Uterus (tissue), 4 donors: ENCODE results near the gene RAPGEF3. TPM values are rescaled to one million over a fixed set of nuclear protein-coding genes. Genes with fewer than 3 reads are reported as not detected.
A peak's percentile ranks its signal among the peaks of the same experiment; 100 is the strongest.

Experiments
- DNase-seq, 2 donors: peaks; one replicate each; pipeline ENCODE4 v3.0.0-alpha.2; 2019 to 2020
- H3K27ac ChIP-seq, 2 donors: fragments of 200-600 bp; sonication (generic); 1 replicate in 1 of 2; 2 replicates in 1 of 2; pipeline ENCODE4 v1.5.1; 2016 to 2018
- H3K27me3 ChIP-seq, 2 donors: fragments of 200-600 bp; sonication (generic); one replicate each; pipeline ENCODE4 v1.5.1; 2018 to 2019; ENCODE audit warnings: control low read depth in 1 of 2
- H3K36me3 ChIP-seq, 2 donors: fragments of 200-600 bp; sonication (generic); one replicate each; pipeline ENCODE4 v1.5.1; 2019; ENCODE audit warnings: control low read depth in 1 of 2
- H3K4me1 ChIP-seq, 2 donors: fragments of 200-600 bp; sonication (generic); one replicate each; pipeline ENCODE4 v1.5.1; 2018 to 2019; ENCODE audit warnings: control low read depth in 1 of 2
- H3K4me3 ChIP-seq, 2 donors: fragments of 200-600 bp; sonication (generic); 1 replicate in 1 of 2; 2 replicates in 1 of 2; pipeline ENCODE4 v1.5.1; 2018 to 2019; ENCODE audit warnings: mild to moderate bottlenecking in 1 of 2
- H3K9me3 ChIP-seq, 2 donors: fragments of 200-600 bp; sonication (generic); one replicate each; pipeline ENCODE4 v1.5.1; 2019; ENCODE audit warnings: control low read depth in 1 of 2
- POLR2A ChIP-seq, 2 donors: fragments of 450-650 bp; IDR thresholded peaks; one replicate each; pipeline ENCODE4 v1.6.1; 2016; ENCODE audit warnings: antibody characterized with exemption in 2 of 2, mild to moderate bottlenecking in 1 of 2, moderate library complexity in 1 of 2
- intact Hi-C: fragments of 100-400 bp; cut with DNase I; formaldehyde crosslinking; loops from one replicate; pipeline ENCODE4 v1.15.1; 2023; ENCODE audit warnings: low total_unique reads
- total RNA-seq, 4 donors: library from RNA; depleted of rRNA in 3 of 4; stranded (reverse); fragments of >200 nt in 3 of 4; gene quantifications; one replicate each; pipeline versions ENCODE4 v1.1.0 to v1.2.4, GENCODE V29; 2014 to 2023
- TF ChIP-seq, protein P1 (sequence below), 4 experiments: fragments of 200-600 bp in 2 of 4; fragments of 450-650 bp in 2 of 4; sonication (generic) in 2 of 4; IDR thresholded peaks; one replicate each; pipeline ENCODE4 v1.5.1; 2016 to 2019; ENCODE audit warnings: antibody characterized with exemption in 4 of 4, mild to moderate bottlenecking in 2 of 4, moderate library complexity in 1 of 4
- donor health status: DM: yes; HTN: yes; CAD: no.

The RAPGEF3 gene
- total RNA-seq, 4 donors from 2014 or later, result 13.5 to 105 (median 48.7) TPM

GRCh38 chr12:47753021-47754001, 5.4 kb downstream of the RAPGEF3 start:
- intact Hi-C loops, result no loop called here
- H3K27ac ChIP-seq, result peak overlapping the region; percentile 41 to 56
- H3K27me3 ChIP-seq, result no peaks in the 10 kb centered on the region
- H3K36me3 ChIP-seq, result no peaks in the 10 kb centered on the region
- DNase-seq, result peak in 1 of 2 donors; percentile 73
- no peaks in the 10 kb centered on the region for H3K9me3 ChIP-seq
- peaks cover 0 to 3% of the 10 kb centered on the region in 2 donors for H3K4me1 ChIP-seq
- no peak overlapping the region for H3K4me3 ChIP-seq
- no peak for TF ChIP-seq POLR2A (IDR thresholded peaks at IDR 0.05)
- TF ChIP-seq, protein P1, sequence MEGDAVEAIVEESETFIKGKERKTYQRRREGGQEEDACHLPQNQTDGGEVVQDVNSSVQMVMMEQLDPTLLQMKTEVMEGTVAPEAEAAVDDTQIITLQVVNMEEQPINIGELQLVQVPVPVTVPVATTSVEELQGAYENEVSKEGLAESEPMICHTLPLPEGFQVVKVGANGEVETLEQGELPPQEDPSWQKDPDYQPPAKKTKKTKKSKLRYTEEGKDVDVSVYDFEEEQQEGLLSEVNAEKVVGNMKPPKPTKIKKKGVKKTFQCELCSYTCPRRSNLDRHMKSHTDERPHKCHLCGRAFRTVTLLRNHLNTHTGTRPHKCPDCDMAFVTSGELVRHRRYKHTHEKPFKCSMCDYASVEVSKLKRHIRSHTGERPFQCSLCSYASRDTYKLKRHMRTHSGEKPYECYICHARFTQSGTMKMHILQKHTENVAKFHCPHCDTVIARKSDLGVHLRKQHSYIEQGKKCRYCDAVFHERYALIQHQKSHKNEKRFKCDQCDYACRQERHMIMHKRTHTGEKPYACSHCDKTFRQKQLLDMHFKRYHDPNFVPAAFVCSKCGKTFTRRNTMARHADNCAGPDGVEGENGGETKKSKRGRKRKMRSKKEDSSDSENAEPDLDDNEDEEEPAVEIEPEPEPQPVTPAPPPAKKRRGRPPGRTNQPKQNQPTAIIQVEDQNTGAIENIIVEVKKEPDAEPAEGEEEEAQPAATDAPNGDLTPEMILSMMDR (IDR thresholded peaks at IDR 0.05), result peak in 1 of 4 experiments; percentile 12

GRCh38 chr12:47752552-47752951, 6.1 kb downstream of the RAPGEF3 start:
- H3K4me1 ChIP-seq, result peaks cover 0 to 3% of the 10 kb centered on the region in 2 donors
- intact Hi-C loops, result no loop called here
- H3K9me3 ChIP-seq, result no peaks in the 10 kb centered on the region
- no peaks in the 10 kb centered on the region for H3K36me3 ChIP-seq
- no peak overlapping the region for H3K4me3 ChIP-seq
- peak overlapping the region; percentile 41 to 56 for H3K27ac ChIP-seq
- no peak for DNase-seq
- no peaks in the 10 kb centered on the region for H3K27me3 ChIP-seq
- TF ChIP-seq POLR2A (IDR thresholded peaks at IDR 0.05), result no peak
- TF ChIP-seq, protein P1 (IDR thresholded peaks at IDR 0.05), result no peak

GRCh38 chr12:47752121-47752520, 6.6 kb downstream of the RAPGEF3 start:
- peaks cover 0 to 3% of the 10 kb centered on the region in 2 donors for H3K4me1 ChIP-seq
- H3K27me3 ChIP-seq, result no peaks in the 10 kb centered on the region
- no peak overlapping the region for H3K4me3 ChIP-seq
- intact Hi-C loops, result no loop called here
- DNase-seq, result no peak
- H3K36me3 ChIP-seq, result no peaks in the 10 kb centered on the region
- H3K9me3 ChIP-seq, result no peaks in the 10 kb centered on the region
- H3K27ac ChIP-seq, result no peak overlapping the region
- TF ChIP-seq, protein P1 (IDR thresholded peaks at IDR 0.05), result no peak
- TF ChIP-seq POLR2A (IDR thresholded peaks at IDR 0.05), result no peak

- no peak overlapping the region for H3K4me3 ChIP-seq
- no peak overlapping the region for H3K27ac ChIP-seq
- H3K9me3 ChIP-seq, result no peaks in the 10 kb centered on the region
- no peaks in the 10 kb centered on the region for H3K36me3 ChIP-seq
- TF ChIP-seq POLR2A (IDR thresholded peaks at IDR 0.05), result no peak
- TF ChIP-seq, protein P1 (IDR thresholded peaks at IDR 0.05), result no peak
- DNase-seq, result no peak
- no peaks in the 10 kb centered on the region for H3K27me3 ChIP-seq
- intact Hi-C loops, result no loop called here
- H3K4me1 ChIP-seq, result peaks cover 0 to 3% of the 10 kb centered on the region in 2 donors
Measured at GRCh38 chr12:47751561-47751960, 7.1 kb downstream of the RAPGEF3 start.

DNA sequence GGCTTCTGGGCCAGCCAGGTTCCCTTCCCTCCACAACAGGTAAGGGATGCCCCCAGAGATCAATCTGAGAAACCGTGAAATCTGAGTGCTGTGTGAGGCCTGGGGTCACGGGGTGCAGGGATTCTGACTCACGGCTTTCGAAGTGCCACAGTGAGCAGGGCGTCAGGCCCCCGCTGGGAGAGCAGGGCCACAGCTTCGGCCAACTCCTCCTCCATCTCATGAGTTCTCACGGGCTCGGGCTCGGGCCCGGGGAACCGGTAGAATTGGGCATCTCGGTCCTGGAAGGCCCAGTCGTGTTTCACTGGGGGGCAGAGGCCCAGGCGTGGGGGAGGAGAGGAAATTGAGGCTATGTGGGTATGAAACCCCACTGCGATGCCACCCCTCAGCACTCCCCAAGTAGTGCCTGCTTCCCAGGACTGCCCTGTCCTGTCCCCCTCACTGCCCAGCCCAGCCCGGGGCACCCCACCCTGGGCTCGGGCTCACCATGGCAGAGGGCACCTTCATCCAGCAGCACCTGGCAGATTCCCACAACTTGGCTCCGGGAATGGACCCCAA, 7.7 kb downstream of the RAPGEF3 start:
- Histone ChIP-seq H3K9me3 (no peaks in the 10 kb centered on the region), H3K27me3 (no peaks in the 10 kb centered on the region), H3K36me3 (no peaks in the 10 kb centered on the region), H3K4me3 (no peak overlapping the region), H3K27ac (no peak overlapping the region), H3K4me1 (peaks cover 0 to 3% of the 10 kb centered on the region in 2 donors)
- no peak for DNase-seq
- no peak for TF ChIP-seq POLR2A (IDR thresholded peaks at IDR 0.05)
- intact Hi-C loops, result no loop called here
